ENCODE results near the gene ITGAV.
"Not testable (repeated sequence)": the region's sequence is repeated elsewhere in the genome, so short reads cannot be mapped to it uniquely, and the experiment has no call there.

ITGAV gene

GRCh38 chr2:186589612-186590349, at the start of gene ITGAV:
Gene ITGAV (plus strand): TSS chr2:186590056. CDS start chr2:186590339, 283 bp downstream.
- peak; percentile 71 for DNase-seq (ENCODE audit: low spot score)

DNA sequence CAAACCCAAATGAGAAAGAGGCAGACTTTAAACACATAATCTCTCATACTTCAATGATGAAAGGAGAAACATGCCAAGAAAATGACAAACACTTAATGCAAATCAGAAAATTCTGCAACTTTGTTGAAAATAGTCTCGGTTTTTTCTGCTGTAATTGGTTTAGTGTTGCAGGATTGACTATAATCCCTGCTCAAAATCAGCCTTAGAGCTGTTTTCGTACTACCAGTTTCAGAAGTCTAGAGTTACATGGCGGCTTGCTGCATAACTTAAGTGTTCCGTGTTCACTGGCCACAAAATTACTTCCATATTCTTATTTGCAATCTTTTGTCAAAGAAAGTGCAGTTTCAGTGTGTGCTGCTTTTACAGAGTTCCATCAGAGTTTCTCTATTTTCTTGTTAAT, 48.9 kb upstream of the ITGAV start:
- no peak for DNase-seq (ENCODE audit: low spot score)

- DNase-seq (ENCODE audit: low spot score), result no peak
Observed at GRCh38 chr2:186542002-186542401, 47.9 kb upstream of the ITGAV start.

- DNase-seq (ENCODE audit: low spot score), result peak; percentile 30
Observed at GRCh38 chr2:186543561-186544131, 46.2 kb upstream of the ITGAV start.

DNA sequence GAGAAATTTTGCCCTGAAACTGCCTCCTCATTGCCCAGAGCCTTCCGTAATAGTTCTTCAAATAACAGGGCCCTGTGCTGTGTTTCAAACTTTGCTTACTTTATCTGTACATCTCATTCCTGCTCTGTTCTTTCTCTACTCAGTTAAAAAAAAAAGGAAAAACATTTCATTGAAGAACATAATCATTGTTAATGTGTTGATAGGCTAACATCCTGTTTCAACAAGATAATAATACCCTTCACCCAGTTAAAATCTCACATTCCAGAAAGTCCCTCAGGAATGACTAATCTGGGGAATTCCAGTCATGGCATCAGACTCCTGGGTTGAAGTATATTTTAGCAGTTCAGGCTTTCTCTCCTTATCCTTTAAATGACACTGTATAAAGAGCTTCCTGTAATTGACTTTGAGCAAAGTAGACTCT, 45.6 kb upstream of the ITGAV start:
- peak; percentile 75 for DNase-seq (ENCODE audit: low spot score)

DNA sequence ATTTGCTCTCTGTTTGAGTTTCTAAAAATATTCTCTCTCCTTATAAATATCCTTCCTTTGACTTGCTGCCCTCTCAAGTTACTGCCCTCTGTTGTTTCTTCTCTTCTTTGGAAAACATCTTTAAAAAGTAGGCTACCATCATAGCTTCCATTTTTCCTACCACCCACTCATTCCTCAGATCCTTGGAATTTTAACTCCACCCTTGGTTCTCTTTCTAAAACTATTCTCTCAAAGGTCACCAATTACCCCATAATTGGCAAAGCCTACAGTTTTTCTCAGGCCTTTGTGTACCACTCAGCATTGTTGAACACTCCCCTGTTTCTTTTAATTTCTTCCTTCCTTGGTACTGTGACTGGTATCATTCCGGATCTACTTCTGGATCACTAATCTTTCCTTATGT, 43.0 kb upstream of the ITGAV start:
- peak; percentile 11 for DNase-seq (ENCODE audit: low spot score)

DNA sequence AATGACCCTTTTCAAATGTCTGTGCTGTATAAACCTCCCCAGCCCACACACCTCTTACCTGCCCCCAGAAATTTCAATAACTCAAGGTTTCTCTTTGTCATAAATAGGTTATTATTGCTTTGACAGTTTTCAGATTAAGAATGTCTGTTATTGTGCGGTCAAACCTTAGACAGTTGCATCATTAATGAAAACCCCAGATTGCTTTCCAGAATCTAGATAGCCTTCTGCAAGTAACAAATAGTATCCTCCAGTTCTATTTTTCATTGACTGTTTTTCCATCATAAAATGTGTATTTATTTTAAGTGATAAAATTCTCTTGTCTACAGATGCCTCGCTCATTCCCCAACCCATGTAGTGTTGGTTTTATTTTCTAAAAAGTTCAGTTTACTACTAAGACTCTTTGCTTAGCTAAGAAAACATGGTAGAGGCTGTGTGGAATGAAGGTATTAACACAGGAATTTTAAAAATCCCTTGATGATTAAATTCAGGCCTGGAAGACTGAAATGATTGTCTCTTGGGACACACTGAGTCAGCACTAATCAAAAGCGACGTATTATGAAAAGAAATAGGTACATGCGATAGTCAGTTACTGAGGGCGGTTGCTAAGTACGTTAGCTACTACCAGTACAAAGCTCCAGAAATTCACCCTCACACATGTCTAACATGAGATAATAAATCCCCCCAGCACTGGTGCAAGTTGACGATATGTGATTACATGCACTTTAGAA, 38.4 kb upstream of the ITGAV start:
- DNase-seq (ENCODE audit: low spot score), result no peak

DNA sequence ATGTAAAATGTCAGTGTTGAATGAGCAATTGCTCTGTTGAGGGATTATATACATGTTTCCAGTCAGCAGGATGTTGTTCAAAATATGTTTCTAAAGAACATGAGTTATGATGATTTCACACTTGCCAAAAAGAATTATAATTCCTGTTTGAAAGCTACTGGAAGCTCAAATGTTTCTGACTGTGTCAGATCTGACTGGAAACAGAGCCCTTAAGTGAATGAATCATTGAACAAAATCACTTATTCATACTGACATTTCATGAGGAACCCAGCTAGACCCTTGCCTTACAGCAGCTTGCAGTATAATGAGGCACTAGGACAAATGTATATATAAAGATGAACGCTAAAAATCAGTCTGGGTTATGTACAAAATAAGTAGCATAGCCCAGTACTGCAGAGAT, 35.4 kb upstream of the ITGAV start:
- DNase-seq (ENCODE audit: low spot score), result no peak

DNA sequence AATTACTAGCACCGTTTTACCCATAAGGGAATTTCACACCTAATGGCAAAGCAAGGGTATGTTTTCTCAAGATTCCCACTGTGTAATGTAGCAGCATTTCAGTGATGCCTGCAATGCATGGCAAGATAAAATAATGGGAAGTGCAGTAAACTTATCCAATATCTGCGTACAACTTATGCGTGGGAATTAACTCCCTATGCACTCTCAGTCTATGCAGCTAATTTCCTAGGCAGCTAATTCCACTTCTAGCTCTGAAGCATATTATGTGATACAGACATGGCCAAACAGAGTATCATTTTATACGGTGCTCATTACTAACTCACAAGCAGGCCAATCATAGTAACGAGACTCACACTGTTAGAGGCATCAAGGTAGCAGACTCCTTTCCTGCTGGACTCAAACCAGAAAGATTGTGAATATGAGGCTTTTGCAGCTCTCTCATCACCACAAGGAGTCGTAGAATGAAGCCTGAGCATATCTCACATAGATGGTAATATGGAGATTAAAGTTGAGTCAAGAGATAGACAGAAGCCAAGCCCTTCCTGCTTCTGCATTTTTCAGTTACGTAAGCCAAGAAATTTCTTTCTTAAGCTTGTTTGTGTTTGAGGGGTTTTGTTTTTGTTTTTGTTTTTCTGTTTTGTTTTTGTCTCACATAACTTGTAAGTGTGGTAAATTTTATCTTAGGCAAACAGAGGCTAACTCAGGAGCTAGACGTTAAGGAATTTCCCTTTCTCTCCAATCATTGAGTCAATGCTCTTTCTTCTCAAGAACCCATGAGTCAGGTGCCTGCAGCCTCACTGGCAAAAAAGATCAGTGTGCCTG, 34.8 kb upstream of the ITGAV start:
- DNase-seq (ENCODE audit: low spot score), result no peak

- no peak for DNase-seq (ENCODE audit: low spot score)
Observed at GRCh38 chr2:186558512-186559276, 31.2 kb upstream of the ITGAV start.

- DNase-seq (ENCODE audit: low spot score), result no peak
Observed at GRCh38 chr2:186559370-186559769, 30.5 kb upstream of the ITGAV start.

- no peak for DNase-seq (ENCODE audit: low spot score)
Observed at GRCh38 chr2:186559848-186560247, 30.0 kb upstream of the ITGAV start.

- DNase-seq (ENCODE audit: low spot score), result no peak
Observed at GRCh38 chr2:186560254-186560653, 29.6 kb upstream of the ITGAV start.

DNA sequence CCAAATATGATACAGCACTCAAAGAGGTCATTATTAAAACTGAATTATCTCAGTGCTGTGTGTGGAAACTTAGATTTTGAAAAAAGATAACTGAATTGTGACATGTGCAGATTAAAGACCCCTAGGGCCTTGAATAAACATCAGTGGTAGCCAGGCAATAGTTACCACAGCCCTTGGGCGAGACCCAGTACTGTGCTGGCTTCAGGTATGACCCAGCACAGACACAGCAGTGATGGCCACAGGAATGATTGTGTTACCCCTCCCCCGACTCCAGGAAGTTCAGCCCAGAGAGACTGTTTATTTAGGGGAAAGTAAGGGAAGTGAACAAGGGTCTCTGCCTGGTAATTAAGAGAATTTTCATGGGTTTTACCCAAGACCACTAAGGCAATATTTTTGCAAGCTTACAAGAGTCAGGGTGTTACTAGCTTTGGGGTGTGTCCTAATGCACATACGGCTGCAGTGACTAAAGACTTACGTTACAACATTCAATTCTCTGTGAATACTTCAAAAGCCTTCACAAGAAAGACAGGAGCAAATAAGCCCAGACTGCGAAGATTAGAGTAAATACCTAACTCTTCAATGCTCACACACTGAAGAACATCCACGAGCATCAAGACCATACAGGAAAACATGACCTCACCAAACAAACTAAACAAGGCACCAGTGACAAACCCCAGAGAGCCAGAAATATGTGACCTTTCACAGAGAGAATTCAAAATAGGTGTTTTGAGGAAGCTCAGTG, 28.2 kb upstream of the ITGAV start:
- no peak for DNase-seq (ENCODE audit: low spot score)

GRCh38 chr2:186562209-186562578, 27.7 kb upstream of the ITGAV start:
- no peak for DNase-seq (ENCODE audit: low spot score)

- not testable (repeated sequence) for DNase-seq (ENCODE audit: low spot score)
Observed at GRCh38 chr2:186568600-186568999, 21.3 kb upstream of the ITGAV start.

DNA sequence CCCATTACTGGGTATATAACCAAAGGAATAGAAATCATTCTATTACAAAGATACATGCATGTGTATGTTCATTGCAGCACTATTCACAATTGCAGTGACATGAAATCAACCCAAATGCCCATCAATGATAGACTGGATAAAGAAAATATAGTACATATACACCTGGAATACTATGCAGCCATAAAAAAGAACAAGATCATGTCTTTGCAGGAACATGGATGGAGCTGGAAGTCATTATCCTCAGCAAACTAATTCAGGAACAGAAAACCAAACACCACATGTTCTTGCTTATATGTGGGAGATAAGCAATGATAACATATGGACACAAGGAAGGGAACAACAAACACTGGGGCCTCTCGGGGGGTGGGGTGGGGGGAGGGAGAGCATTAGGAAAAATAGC, 20.7 kb upstream of the ITGAV start:
- DNase-seq (ENCODE audit: low spot score), result not testable (repeated sequence)

DNA sequence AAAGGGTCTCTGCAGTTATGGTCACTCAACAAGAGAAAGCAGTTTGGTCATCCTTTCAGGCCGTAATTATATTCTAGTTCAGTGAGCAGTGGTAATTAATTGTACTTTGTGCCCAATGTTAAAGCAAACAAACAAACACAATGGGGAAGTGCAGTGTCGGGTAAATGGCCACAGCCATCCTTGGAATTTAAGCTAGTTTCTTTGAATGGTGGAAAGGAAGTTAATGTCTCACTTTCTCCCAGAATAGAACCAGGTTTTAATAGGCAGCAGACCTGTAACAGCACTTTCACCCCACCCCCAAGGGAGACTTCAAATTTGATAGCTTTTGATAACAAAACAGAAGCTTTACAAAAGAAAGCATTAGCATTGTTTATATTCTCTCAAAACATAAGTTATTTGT, 20.0 kb upstream of the ITGAV start:
- DNase-seq (ENCODE audit: low spot score), result no peak

DNA sequence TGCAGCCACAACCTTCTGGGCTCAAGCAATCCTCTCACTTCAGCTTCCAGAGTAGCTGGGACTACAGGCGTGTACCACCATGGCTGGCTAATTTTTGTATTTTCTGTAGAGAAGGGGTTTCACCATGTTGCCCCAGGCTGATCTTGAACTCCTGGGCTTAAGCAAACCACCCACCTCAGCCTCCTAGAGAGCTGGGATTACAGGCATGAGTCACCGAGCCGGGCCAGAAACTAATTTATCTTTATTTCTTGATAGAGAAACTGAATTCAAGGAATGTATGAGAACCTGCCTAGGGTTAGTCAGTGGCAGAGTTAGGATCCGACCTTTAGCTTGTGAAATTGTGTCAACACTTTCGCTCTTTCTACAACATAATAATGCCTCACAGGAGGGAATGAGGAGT, 19.3 kb upstream of the ITGAV start:
- no peak for DNase-seq (ENCODE audit: low spot score)

DNA sequence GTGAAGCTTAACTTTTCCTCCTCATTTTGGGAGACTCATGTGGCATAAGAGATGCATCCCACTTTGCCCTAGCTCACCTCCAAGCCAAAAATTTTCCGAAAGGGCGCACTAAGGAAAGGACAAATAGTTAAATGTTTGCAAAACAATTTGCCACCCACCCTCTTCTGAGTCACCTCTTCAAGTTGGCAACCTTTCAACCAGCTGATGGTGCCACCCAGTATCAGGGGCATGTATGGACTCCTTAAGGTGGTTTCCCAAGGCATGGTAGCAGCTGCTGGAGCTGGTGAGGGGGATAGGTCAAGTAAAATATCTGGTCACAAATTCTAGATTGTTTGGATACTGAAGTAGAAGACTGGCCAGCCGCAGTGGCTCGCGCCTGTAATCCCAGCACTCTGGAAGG, 17.2 kb upstream of the ITGAV start:
- DNase-seq (ENCODE audit: low spot score), result no peak

GRCh38 chr2:186573531-186573930, 16.3 kb upstream of the ITGAV start:
- DNase-seq (ENCODE audit: low spot score), result no peak
